ENCODE results near the gene ANKDD1A. TPM values are rescaled to one million over a fixed set of nuclear protein-coding genes. Genes with fewer than 3 reads are reported as not detected.

The ANKDD1A gene
- total RNA-seq, 1 donor from 2014 or later: 3.8 TPM

DNA sequence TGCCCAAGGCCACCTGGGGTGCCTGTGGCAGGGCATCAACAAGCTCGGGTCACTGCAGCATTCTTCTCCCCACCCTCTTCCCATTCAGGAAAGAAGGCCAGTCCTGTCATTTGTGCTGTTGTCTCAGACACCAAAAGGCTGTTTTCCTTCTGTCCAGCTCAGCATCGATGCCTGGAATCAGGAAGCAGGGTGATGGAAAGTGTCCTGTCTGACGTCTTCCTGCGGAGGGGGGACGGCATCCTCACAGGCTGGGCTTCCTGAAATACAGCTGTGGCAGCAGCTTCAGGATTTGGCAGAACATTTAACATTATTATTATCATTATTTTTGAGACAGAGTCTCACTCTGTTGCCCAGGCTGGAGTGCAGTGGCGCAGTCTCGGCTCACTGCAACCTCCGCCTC, 33.0 kb upstream of the ANKDD1A start:
- Mint-ChIP-seq H3K9me3 (ENCODE audit: low read depth) (no peaks in the 10 kb centered on the region), H3K4me3 (ENCODE audit: unreplicated experiment) (no peak overlapping the region), H3K36me3 (ENCODE audit: low read depth) (no peaks in the 10 kb centered on the region), H3K27ac (ENCODE audit: unreplicated experiment) (no peak overlapping the region), H3K27me3 (ENCODE audit: low read depth) (no peaks in the 10 kb centered on the region), H3K4me1 (ENCODE audit: low read depth) (peaks cover 42% of the 10 kb centered on the region)
- no peak for TF ChIP-seq CTCF (IDR thresholded peaks at IDR 0.05)
- DNase-seq (ENCODE audit: low spot score): no peak

- Mint-ChIP-seq H3K4me1 (ENCODE audit: low read depth) (peaks cover 30% of the 10 kb centered on the region), H3K36me3 (ENCODE audit: low read depth) (no peaks in the 10 kb centered on the region), H3K27me3 (ENCODE audit: low read depth) (no peaks in the 10 kb centered on the region), H3K9me3 (ENCODE audit: low read depth) (no peaks in the 10 kb centered on the region), H3K4me3 (ENCODE audit: unreplicated experiment) (no peak overlapping the region), H3K27ac (ENCODE audit: unreplicated experiment) (peak overlapping the region; percentile 82)
- no peak for DNase-seq (ENCODE audit: low spot score)
- TF ChIP-seq CTCF (IDR thresholded peaks at IDR 0.05): no peak
Observed at GRCh38 chr15:64883100-64883581, 28.6 kb upstream of the ANKDD1A start.

DNA sequence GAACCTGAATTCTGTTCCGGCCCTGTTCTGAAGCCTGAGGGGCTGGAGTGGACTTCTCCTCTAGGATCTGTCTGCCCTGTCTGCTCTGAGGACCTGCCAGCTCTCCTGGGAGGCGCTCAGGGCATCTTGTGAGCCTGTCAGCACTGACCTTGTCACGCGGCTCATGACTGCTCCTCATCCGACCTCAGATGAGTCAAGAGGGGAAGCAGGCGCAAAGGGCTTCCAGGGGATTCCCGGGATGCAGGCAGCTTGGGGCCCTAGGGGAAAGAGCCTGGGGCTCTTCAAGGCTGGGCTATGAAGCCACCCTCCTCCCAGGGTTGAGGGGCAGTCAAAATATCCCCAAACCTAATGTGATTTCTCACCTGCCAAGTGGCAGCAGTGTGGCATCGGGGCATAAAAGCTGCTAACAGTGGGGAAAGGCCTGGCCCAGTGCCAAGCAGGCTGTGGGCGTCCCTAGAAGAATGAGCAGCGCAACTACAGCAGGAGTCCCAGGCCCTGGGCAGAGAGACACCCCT, 27.6 kb upstream of the ANKDD1A start:
- Mint-ChIP-seq H3K4me1 (ENCODE audit: low read depth) (peaks cover 30% of the 10 kb centered on the region), H3K4me3 (ENCODE audit: unreplicated experiment) (no peak overlapping the region), H3K9me3 (ENCODE audit: low read depth) (no peaks in the 10 kb centered on the region), H3K36me3 (ENCODE audit: low read depth) (no peaks in the 10 kb centered on the region), H3K27ac (ENCODE audit: unreplicated experiment) (peak overlapping the region; percentile 82), H3K27me3 (ENCODE audit: low read depth) (no peaks in the 10 kb centered on the region)
- TF ChIP-seq CTCF (IDR thresholded peaks at IDR 0.05): no peak
- DNase-seq (ENCODE audit: low spot score): no peak

DNA sequence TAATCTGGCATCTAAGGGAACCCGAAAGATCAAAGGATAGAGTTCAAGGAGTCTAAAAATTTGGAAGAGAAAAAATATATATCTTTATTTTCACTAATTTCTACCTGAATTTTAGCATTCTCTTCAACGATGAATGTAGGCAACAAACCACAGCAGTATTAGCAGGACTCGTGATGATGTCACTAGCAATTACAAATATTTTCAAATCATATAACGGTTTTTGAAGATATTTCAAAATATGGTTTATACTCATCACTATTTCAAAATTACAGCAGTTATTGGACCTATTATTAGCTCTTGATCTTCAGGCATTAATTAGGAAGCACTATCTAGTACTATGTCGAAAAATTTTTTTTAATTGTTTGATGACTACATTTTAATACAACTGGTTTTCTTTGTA, 27.0 kb upstream of the ANKDD1A start:
- Mint-ChIP-seq H3K27ac (ENCODE audit: unreplicated experiment) (peak overlapping the region; percentile 82), H3K4me1 (ENCODE audit: low read depth) (peaks cover 30% of the 10 kb centered on the region), H3K9me3 (ENCODE audit: low read depth) (no peaks in the 10 kb centered on the region), H3K36me3 (ENCODE audit: low read depth) (no peaks in the 10 kb centered on the region), H3K4me3 (ENCODE audit: unreplicated experiment) (no peak overlapping the region), H3K27me3 (ENCODE audit: low read depth) (no peaks in the 10 kb centered on the region)
- no peak for TF ChIP-seq CTCF (IDR thresholded peaks at IDR 0.05)
- DNase-seq (ENCODE audit: low spot score): no peak

- Mint-ChIP-seq H3K27me3 (ENCODE audit: low read depth) (no peaks in the 10 kb centered on the region), H3K4me3 (ENCODE audit: unreplicated experiment) (no peak overlapping the region), H3K27ac (ENCODE audit: unreplicated experiment) (no peak overlapping the region), H3K9me3 (ENCODE audit: low read depth) (no peaks in the 10 kb centered on the region), H3K4me1 (ENCODE audit: low read depth) (peaks cover 24% of the 10 kb centered on the region), H3K36me3 (ENCODE audit: low read depth) (no peaks in the 10 kb centered on the region)
- no peak for DNase-seq (ENCODE audit: low spot score)
- no peak for TF ChIP-seq CTCF (IDR thresholded peaks at IDR 0.05)
Observed at GRCh38 chr15:64888336-64888735, 23.4 kb upstream of the ANKDD1A start.

All from chondrocyte (in vitro differentiated cells).